ENCODE results near the gene APC2. TPM values are rescaled to one million over a fixed set of nuclear protein-coding genes. Genes with fewer than 3 reads are reported as not detected.
A peak's percentile ranks its signal among the peaks of the same experiment; 100 is the strongest.

APC2 gene
- total and polyA plus RNA-seq, 9 donors, result under 0.01 to 0.28 (median 0.11) TPM; not detected in 1

DNA sequence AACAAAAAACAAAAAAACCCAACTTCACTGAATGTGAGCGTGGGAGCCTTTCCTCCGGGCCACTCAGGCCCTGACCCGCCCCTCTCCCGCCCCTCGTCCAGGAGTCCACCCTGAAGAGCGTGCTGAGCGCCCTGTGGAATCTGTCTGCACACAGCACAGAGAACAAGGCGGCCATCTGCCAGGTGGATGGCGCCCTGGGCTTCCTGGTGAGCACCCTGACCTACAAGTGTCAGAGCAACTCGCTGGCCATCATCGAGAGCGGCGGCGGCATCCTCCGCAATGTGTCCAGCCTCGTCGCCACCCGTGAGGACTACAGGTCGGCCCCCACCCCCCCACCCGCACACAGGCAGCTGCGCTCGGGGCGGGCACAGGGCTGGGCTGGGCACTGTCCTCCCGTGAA lies 11.9 kb downstream of the APC2 start:
- Histone ChIP-seq H3K9me3 (no peaks in the 10 kb centered on the region), H3K36me3 (no peaks in the 10 kb centered on the region), H3K27me3 (peaks cover 4% of the 10 kb centered on the region), H3K4me3 (no peak overlapping the region), H3K27ac (no peak overlapping the region), H3K4me1 (ENCODE audit: insufficient read depth) (peaks cover under 1% of the 10 kb centered on the region)
- intact Hi-C loops (cut with DNase I), result no loop called here
- 92 to 93% (median 93%) methylated on average over 20 to 24 of the region's 24 CpGs for WGBS, 3 donors
- TF ChIP-seq, protein P1, sequence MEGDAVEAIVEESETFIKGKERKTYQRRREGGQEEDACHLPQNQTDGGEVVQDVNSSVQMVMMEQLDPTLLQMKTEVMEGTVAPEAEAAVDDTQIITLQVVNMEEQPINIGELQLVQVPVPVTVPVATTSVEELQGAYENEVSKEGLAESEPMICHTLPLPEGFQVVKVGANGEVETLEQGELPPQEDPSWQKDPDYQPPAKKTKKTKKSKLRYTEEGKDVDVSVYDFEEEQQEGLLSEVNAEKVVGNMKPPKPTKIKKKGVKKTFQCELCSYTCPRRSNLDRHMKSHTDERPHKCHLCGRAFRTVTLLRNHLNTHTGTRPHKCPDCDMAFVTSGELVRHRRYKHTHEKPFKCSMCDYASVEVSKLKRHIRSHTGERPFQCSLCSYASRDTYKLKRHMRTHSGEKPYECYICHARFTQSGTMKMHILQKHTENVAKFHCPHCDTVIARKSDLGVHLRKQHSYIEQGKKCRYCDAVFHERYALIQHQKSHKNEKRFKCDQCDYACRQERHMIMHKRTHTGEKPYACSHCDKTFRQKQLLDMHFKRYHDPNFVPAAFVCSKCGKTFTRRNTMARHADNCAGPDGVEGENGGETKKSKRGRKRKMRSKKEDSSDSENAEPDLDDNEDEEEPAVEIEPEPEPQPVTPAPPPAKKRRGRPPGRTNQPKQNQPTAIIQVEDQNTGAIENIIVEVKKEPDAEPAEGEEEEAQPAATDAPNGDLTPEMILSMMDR (IDR thresholded peaks at IDR 0.05), result no peak
- DNase-seq, result no peak

DNA sequence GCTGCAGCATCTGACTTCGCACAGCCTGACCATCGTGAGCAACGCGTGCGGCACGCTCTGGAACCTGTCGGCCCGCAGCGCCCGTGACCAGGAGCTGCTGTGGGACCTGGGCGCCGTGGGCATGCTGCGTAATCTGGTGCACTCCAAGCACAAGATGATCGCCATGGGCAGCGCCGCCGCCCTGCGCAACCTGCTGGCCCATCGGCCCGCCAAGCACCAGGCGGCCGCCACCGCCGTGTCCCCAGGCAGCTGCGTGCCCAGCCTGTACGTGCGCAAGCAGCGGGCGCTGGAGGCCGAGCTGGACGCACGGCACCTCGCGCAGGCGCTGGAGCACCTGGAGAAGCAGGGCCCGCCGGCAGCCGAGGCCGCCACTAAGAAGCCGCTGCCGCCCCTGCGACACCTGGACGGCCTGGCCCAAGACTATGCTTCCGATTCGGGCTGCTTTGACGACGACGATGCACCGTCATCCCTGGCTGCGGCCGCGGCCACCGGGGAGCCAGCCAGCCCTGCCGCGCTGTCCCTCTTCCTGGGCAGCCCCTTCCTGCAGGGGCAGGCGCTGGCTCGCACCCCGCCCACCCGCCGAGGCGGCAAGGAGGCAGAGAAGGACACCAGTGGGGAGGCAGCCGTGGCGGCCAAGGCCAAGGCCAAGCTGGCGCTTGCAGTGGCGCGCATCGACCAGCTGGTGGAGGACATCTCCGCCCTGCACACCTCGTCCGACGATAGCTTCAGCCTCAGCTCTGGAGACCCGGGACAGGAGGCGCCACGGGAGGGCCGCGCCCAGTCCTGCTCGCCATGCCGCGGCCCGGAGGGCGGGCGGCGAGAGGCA lies 15.5 kb downstream of the APC2 start:
- 40 to 53% (median 53%) methylated on average over 57 to 83 of the region's 83 CpGs for WGBS, 3 donors
- Histone ChIP-seq H3K27ac (no peak overlapping the region), H3K9me3 (no peaks in the 10 kb centered on the region), H3K27me3 (peaks cover 11% of the 10 kb centered on the region), H3K4me3 (no peak overlapping the region), H3K4me1 (ENCODE audit: insufficient read depth) (peaks cover 25% of the 10 kb centered on the region), H3K36me3 (no peaks in the 10 kb centered on the region)
- intact Hi-C loops (cut with DNase I), result no loop called here
- TF ChIP-seq EP300 (IDR thresholded peaks at IDR 0.05) (no peak), POLR2A (IDR thresholded peaks at IDR 0.05) (no peak)
- TF ChIP-seq, protein P1 (IDR thresholded peaks at IDR 0.05), result no peak
- peak in 1 of 5 donors; percentile 73 for DNase-seq

GRCh38 chr19:1466018-1466460 lies 16.1 kb downstream of the APC2 start:
- Histone ChIP-seq H3K27me3 (peaks cover 11% of the 10 kb centered on the region), H3K9me3 (no peaks in the 10 kb centered on the region), H3K4me1 (ENCODE audit: insufficient read depth) (peaks cover 31% of the 10 kb centered on the region), H3K4me3 (no peak overlapping the region), H3K27ac (no peak overlapping the region), H3K36me3 (no peaks in the 10 kb centered on the region)
- intact Hi-C loops (cut with DNase I), result no loop called here
- WGBS, 3 donors, result 20 to 56% (median 35%) methylated on average over 7 to 41 of the region's 41 CpGs
- no peak for DNase-seq
- no peak for TF ChIP-seq POLR2A (IDR thresholded peaks at IDR 0.05)
- no peak for TF ChIP-seq EP300 (IDR thresholded peaks at IDR 0.05)
- TF ChIP-seq, protein P1 (IDR thresholded peaks at IDR 0.05), result no peak

DNA sequence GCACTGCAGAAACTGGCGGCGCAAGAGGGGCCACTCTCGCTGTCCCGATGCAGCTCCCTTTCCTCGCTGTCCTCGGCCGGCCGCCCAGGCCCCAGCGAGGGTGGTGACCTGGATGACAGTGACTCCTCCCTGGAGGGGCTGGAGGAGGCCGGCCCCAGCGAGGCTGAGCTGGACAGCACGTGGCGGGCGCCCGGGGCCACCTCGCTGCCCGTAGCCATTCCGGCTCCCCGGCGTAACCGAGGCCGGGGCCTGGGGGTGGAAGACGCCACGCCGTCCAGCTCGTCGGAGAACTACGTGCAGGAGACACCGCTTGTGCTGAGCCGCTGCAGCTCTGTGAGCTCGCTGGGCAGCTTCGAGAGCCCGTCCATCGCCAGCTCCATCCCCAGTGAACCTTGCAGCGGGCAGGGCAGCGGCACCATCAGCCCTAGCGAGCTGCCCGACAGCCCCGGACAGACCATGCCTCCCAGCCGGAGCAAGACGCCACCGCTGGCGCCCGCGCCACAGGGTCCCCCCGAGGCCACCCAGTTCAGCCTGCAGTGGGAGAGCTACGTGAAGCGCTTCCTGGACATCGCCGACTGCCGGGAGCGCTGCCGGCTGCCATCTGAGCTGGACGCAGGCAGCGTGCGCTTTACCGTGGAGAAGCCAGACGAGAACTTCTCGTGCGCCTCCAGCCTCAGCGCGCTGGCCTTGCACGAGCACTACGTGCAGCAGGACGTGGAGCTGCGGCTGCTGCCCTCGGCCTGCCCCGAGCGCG lies 16.7 kb downstream of the APC2 start:
- H3K27me3 ChIP-seq, result peaks cover 11% of the 10 kb centered on the region
- no peaks in the 10 kb centered on the region for H3K9me3 ChIP-seq
- peak in 1 of 5 donors; percentile 24 for DNase-seq
- no peaks in the 10 kb centered on the region for H3K36me3 ChIP-seq
- TF ChIP-seq, protein P1 (IDR thresholded peaks at IDR 0.05), result no peak
- TF ChIP-seq POLR2A (IDR thresholded peaks at IDR 0.05) (no peak), EP300 (IDR thresholded peaks at IDR 0.05) (no peak)
- no peak overlapping the region for H3K27ac ChIP-seq
- H3K4me3 ChIP-seq, result no peak overlapping the region
- 37 to 66% (median 44%) methylated on average over 45 to 70 of the region's 70 CpGs for WGBS, 3 donors
- peaks cover 35% of the 10 kb centered on the region for H3K4me1 ChIP-seq (ENCODE audit: insufficient read depth)
- intact Hi-C loops (cut with DNase I), result no loop called here

Data from ovary (tissue), 9 donors.